Astrocyte (in vitro differentiated cells and primary cell): ENCODE measurements around the gene TM2D3.

ENCODE experiments used
- EZH2 ChIP-seq: IDR thresholded peaks from 2 replicates; pipeline ENCODE4 v1.6.1; 2012; ENCODE audit warnings: mild to moderate bottlenecking, low read length, inconsistent platforms; ENCODE audit not compliant: insufficient read depth
- TF ChIP-seq, protein P1 (sequence below): IDR thresholded peaks from 2 replicates; pipeline ENCODE4 v1.5.1; 2011; ENCODE audit warnings: low read depth, mild to moderate bottlenecking, inconsistent platforms, low read length, moderate library complexity; ENCODE audit not compliant: insufficient read depth

DNA sequence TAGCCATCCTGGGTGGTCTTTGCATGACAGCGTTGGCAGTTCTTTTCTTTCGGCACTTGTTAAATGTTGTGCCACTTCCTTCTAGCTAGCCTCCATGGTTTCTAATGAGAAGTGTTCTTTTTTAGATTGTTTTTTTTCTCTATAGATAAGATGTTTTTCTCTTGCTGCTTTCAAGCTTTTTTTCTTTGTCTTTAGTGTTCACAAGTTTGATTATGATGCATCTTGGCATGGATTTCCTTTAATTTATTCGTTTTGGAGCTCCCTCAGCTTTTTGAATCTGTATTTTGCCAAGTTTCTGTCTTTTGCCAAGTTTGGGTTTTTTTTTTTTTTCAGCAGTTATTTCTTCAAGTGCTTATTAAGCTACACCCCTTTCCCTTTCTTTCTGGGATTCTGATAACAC, 53.1 kb downstream of the TM2D3 start:
- TF ChIP-seq, protein P1, sequence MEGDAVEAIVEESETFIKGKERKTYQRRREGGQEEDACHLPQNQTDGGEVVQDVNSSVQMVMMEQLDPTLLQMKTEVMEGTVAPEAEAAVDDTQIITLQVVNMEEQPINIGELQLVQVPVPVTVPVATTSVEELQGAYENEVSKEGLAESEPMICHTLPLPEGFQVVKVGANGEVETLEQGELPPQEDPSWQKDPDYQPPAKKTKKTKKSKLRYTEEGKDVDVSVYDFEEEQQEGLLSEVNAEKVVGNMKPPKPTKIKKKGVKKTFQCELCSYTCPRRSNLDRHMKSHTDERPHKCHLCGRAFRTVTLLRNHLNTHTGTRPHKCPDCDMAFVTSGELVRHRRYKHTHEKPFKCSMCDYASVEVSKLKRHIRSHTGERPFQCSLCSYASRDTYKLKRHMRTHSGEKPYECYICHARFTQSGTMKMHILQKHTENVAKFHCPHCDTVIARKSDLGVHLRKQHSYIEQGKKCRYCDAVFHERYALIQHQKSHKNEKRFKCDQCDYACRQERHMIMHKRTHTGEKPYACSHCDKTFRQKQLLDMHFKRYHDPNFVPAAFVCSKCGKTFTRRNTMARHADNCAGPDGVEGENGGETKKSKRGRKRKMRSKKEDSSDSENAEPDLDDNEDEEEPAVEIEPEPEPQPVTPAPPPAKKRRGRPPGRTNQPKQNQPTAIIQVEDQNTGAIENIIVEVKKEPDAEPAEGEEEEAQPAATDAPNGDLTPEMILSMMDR: no peak
- TF ChIP-seq EZH2: no peak
